ENCODE measurements around the gene NUMBL.
"Not testable (repeated sequence)": the region's sequence is repeated elsewhere in the genome, so short reads cannot be mapped to it uniquely, and the experiment has no call there.

NUMBL gene

DNA sequence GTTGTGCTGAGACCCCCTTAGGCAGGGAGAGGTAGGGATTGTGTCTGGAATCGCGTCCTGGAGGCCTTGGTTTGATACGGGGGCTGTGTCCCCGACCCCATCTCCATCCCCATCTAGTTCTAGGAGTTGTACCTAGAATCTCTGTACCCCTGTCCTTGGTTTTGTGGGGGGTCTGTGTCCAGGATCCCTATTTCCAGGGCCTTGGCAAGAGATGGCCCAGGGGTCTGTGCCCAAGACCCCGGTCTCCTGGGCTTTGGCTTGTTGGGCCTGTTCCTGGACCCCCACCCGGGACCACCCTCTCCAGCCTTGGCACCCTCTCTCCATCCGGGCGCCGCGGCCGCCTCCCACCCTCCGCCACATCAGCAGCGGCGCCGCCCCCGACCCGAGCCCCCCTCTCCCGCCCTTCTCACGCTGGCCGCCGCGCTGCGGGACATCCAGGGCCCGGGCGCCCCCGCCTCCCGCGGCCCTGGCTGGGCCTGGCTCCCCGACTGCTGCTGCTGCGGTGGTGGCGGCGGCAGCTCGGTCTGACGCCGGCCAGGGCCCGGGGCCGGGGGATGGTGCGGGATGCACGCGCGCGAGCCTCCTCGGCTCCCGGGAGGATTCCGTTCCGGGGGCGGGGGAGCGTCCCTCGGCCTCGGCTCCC is at the start of gene NUMBL:
Gene NUMBL, minus strand, starts transcription at position 602 of the 643 bp plus-strand sequence. Its CDS starts 168 bp downstream, at position 434.
- H3K27ac ChIP-seq = peak within 1 kb of the TSS; percentile 79
- no peak for TF ChIP-seq ZFX (IDR thresholded peaks at IDR 0.05; ENCODE audit: borderline replicate concordance)
- TF ChIP-seq, protein P1, sequence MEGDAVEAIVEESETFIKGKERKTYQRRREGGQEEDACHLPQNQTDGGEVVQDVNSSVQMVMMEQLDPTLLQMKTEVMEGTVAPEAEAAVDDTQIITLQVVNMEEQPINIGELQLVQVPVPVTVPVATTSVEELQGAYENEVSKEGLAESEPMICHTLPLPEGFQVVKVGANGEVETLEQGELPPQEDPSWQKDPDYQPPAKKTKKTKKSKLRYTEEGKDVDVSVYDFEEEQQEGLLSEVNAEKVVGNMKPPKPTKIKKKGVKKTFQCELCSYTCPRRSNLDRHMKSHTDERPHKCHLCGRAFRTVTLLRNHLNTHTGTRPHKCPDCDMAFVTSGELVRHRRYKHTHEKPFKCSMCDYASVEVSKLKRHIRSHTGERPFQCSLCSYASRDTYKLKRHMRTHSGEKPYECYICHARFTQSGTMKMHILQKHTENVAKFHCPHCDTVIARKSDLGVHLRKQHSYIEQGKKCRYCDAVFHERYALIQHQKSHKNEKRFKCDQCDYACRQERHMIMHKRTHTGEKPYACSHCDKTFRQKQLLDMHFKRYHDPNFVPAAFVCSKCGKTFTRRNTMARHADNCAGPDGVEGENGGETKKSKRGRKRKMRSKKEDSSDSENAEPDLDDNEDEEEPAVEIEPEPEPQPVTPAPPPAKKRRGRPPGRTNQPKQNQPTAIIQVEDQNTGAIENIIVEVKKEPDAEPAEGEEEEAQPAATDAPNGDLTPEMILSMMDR (IDR thresholded peaks at IDR 0.05) = no peak

DNA sequence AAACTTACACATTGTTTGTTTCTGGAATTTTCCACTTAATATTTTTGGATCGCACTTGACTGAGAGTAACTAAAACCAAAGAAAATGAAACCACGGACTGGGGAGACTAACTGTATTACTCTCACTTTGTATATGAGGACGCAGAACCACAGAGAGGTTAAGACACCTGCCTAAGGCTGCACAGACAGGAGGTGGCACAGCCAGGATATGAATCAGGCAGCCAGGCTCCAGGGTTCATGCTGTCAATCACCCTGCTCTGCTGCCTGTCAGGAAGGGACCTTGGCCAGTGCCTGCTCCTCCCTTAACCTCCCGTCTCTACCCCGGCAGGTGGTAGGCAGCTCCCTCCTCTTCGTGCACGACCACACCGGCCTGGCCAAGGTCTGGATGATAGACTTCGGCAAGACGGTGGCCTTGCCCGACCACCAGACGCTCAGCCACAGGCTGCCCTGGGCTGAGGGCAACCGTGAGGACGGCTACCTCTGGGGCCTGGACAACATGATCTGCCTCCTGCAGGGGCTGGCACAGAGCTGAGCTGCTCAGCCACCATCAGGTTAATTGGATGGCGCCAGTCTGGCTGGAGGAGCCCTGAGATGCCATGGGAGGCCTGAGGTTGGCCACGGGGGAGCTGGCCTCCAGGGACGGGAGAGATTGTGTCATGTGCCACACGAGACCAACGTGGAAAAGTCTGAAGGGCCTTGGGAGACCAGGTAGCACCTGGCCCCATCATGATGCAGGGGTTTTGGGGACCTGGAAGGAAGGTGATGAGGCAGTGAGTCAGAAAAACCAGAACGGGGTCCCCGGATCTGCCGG is 48.8 kb upstream of the NUMBL start:
- TF ChIP-seq, protein P1 (IDR thresholded peaks at IDR 0.05) = no peak
- TF ChIP-seq ZFX (IDR thresholded peaks at IDR 0.05; ENCODE audit: borderline replicate concordance) = no peak
- no peak overlapping the region for H3K27ac ChIP-seq

DNA sequence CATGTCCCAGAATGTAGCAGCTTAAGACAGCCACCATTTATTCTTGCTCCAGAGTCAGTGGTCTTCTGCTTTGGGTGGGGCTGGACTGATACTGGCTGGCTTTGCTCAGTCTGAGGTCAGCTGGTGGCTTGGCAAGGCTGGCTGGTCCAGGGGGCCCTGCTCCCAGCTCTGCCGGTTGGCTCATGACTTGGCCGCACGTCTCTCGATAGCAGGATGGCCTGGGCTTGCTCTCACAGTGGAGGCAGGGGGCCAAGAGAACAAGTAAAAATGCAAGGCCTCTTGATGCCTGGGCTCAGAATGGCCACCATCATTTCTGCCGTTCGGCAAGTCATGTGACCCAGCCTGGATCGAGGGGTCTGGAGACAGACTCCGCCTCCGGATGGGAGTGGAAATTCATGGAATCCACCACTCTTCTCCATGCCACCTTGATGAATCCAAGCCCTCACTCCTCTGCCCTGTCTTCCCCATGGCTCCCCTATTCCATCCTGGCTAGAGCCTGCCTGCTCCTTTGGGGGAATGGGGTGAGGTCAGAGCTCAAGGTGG is 46.7 kb upstream of the NUMBL start:
- H3K27ac ChIP-seq = no peak overlapping the region
- no peak for TF ChIP-seq ZFX (IDR thresholded peaks at IDR 0.05; ENCODE audit: borderline replicate concordance)
- TF ChIP-seq, protein P1 (IDR thresholded peaks at IDR 0.05) = no peak

DNA sequence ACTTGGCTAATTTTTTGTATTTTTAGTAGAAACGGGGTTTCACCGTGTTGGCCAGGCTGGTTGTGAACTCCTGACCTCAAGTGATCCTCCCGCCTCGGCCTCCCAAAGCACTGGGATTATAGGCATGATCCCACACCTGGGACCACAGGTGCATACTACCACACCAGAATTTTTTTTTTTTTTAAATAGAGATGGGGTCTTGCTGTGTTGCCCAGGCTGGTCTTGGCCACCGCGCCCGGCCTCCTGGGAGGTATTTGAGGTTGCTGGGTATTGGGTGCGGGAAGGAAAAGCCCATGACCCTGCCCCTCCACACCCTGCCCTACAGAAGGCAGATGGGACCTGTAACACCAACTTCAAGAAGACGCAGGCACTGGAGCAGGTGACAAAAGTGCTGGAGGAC is 46.2 kb upstream of the NUMBL start:
- H3K27ac ChIP-seq = no peak overlapping the region
- TF ChIP-seq, protein P1 (IDR thresholded peaks at IDR 0.05) = no peak
- TF ChIP-seq ZFX (IDR thresholded peaks at IDR 0.05; ENCODE audit: borderline replicate concordance) = no peak

DNA sequence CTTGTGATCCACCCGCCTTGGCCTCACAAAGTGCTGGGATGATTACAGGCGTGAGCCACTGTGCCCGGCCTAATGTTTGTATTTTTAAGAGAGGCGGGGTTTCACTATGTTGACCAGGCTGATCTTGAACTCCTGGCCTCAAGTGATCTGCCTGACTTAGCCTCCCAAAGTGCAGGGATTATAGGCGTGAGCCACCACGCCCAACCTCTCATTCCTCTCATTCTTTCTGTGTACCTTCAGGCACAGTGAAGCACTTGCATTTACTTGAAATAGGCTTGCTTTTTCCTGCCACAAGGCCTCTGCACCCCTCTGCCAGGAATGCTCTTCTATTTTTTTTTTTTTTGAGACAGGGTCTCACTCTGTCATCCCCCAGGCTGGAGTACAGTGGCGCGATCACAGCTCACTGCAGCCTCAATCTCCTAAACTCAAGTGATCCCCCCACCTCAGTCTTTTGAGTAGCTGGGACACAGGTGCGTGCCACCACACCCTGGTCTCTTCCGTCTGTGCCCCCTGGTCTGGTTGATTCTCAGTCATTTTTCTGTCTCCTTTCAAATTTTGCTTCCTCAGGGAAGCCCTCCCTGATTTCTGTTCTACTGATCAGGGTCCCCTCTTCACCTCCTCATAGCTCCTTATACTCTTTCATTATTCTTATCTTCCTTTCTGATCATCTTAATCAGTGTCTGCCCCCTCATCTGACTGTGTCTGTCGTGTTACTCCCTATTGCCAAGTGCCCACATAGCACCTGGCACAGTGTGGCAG is 44.7 kb upstream of the NUMBL start:
- no peak overlapping the region for H3K27ac ChIP-seq
- TF ChIP-seq, protein P1 (IDR thresholded peaks at IDR 0.05) = no peak
- no peak for TF ChIP-seq ZFX (IDR thresholded peaks at IDR 0.05; ENCODE audit: borderline replicate concordance)

DNA sequence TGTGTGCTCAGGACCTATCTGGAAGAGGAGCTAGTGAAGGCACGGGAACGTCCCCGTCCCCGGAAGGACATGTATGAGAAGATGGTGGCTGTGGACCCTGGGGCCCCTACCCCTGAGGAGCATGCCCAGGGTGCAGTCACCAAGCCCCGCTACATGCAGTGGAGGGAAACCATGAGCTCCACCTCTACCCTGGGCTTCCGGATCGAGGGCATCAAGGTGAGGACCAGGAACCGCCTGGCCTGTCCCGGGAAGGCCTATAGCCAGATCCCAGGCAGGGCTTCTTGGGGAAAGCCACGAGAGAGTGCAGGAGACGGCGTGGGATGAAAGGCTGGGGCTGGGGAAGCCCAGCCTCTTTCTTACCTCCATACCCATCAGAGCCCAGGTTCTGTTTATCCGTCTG is 42.7 kb upstream of the NUMBL start:
- H3K27ac ChIP-seq = no peak overlapping the region
- TF ChIP-seq ZFX (IDR thresholded peaks at IDR 0.05; ENCODE audit: borderline replicate concordance) = no peak
- TF ChIP-seq, protein P1 (IDR thresholded peaks at IDR 0.05) = no peak

DNA sequence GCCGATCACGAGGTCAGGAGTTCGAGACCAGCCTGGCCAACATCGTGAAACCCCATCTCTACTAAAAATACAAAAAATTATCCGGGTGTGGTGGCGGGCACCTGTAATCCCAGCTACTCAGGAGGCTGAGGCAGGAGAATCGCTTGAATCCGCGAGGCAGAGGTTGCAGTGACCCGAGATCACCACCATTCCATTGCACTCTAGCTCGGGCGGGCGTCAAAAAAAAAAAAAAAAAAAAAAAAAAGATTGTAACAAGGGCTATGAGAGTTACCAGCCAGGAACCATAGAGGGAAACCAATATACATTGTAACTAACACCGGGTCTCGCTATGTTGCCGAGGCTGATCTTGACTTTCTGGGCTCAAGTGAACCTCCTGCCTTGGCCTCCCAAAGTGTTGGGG is 41.9 kb upstream of the NUMBL start:
- H3K27ac ChIP-seq = not testable (repeated sequence)

DNA sequence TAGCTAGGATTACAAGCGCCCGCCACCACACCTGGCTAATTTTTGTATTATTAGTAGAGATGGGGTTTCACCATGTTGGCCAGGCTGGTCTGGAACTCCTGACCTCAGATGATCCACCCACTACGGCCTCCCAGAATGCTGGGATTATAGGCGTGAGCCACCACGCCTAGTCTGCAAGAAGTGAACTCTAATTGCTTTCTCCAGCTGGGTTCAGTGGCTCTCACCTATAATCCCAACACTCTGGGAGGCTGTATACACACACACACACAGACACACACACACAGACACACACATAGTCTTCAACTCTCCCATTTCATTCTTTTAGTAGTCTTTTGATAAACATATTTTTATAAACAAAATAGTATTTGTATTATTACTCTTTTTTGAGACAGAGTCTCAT is 39.6 kb upstream of the NUMBL start:
- not testable (repeated sequence) for H3K27ac ChIP-seq
